PFSK-1 (cell line): Measurements from ENCODE around the gene SHC2.

Source experiments
- FOXP2 ChIP-seq: optimal IDR thresholded peaks from 2 replicates; pipeline ENCODE3; 2011; ENCODE audit warnings: borderline replicate concordance, control low read depth, inconsistent platforms; ENCODE audit not compliant: insufficient read depth; ENCODE audit errors: extremely low read length, extremely low read depth
- POLR2AphosphoS5 ChIP-seq: IDR thresholded peaks from 2 replicates; pipeline ENCODE4 v1.6.1; 2012; ENCODE audit warnings: low read depth, mild to moderate bottlenecking, control low read depth, low read length, moderate library complexity
- SIN3A ChIP-seq: IDR thresholded peaks from 2 replicates; pipeline ENCODE4 v1.6.1; 2012; ENCODE audit warnings: mild to moderate bottlenecking, low read length, moderate library complexity, borderline replicate concordance; ENCODE audit not compliant: insufficient read depth
- TAF1 ChIP-seq: IDR thresholded peaks from 2 replicates; pipeline ENCODE4 v1.6.1; 2012; ENCODE audit warnings: low read length, control low read depth, borderline replicate concordance; ENCODE audit not compliant: insufficient read depth
- TF ChIP-seq, protein P1 (sequence below), 2 experiments: IDR thresholded peaks; 2 replicates each; pipeline versions ENCODE4 v1.6.1 to v1.8.0; 2011 to 2012; ENCODE audit warnings: low read depth in 2 of 2, low read length in 2 of 2, control low read depth in 1 of 2, inconsistent platforms in 1 of 2, mild to moderate bottlenecking in 1 of 2, moderate library complexity in 1 of 2; ENCODE audit not compliant: insufficient read depth in 1 of 2

DNA sequence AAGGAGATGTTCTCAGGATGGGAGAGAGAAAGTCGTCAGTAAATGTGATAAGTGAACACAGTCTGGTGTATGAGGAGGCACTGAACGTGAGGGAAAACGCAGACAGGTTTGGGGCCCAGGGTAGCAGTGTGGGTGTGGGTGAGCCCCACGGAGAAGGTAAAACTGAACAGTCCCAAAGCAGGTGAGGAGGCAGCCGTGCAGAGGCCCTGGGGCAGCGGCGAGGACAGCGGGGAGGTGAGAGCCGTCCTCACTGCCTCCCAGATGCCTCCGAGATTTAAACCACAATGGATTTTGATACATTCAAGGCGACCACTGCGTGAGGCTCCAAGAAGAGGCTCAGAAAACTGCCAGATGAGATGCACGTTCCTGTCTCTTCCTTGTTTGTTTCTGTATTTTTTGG lies 14.5 kb upstream of the SHC2 start:
- TF ChIP-seq POLR2AphosphoS5 (no peak), TAF1 (no peak), SIN3A (no peak), FOXP2 (no peak)
- TF ChIP-seq, protein P1, sequence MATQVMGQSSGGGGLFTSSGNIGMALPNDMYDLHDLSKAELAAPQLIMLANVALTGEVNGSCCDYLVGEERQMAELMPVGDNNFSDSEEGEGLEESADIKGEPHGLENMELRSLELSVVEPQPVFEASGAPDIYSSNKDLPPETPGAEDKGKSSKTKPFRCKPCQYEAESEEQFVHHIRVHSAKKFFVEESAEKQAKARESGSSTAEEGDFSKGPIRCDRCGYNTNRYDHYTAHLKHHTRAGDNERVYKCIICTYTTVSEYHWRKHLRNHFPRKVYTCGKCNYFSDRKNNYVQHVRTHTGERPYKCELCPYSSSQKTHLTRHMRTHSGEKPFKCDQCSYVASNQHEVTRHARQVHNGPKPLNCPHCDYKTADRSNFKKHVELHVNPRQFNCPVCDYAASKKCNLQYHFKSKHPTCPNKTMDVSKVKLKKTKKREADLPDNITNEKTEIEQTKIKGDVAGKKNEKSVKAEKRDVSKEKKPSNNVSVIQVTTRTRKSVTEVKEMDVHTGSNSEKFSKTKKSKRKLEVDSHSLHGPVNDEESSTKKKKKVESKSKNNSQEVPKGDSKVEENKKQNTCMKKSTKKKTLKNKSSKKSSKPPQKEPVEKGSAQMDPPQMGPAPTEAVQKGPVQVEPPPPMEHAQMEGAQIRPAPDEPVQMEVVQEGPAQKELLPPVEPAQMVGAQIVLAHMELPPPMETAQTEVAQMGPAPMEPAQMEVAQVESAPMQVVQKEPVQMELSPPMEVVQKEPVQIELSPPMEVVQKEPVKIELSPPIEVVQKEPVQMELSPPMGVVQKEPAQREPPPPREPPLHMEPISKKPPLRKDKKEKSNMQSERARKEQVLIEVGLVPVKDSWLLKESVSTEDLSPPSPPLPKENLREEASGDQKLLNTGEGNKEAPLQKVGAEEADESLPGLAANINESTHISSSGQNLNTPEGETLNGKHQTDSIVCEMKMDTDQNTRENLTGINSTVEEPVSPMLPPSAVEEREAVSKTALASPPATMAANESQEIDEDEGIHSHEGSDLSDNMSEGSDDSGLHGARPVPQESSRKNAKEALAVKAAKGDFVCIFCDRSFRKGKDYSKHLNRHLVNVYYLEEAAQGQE (IDR thresholded peaks at IDR 0.05; ENCODE audit: insufficient read depth in 1 of 2, low read depth in 2 of 2, low read length in 2 of 2), result no peak
